B cell (primary cell): ENCODE data around the gene SLC4A8. TPM values are rescaled to one million over a fixed set of nuclear protein-coding genes. Genes with fewer than 3 reads are reported as not detected.

ENCODE experiments used
- ATAC-seq: fragments of 200-7000 bp; cut with Tn5 transposase; one replicate; pipeline ENCODE4 v1.10.0; 2021; ENCODE audit warnings: low read depth, mild to moderate bottlenecking, moderate number of reproducible peaks, moderate library complexity
- CTCF ChIA-PET: fragments of 350-600 bp; sonication (Branson Sonifier 250); formaldehyde crosslinking; loops from one replicate; lab custom pipeline; 2021; ENCODE audit warnings: antibody characterized with exemption, inconsistent platforms; lab: Charles Lee
- POLR2A ChIA-PET: fragments of 350-600 bp; sonication (Branson Sonifier 250); formaldehyde crosslinking; loops from one replicate; lab custom pipeline; 2021; ENCODE audit warnings: antibody characterized with exemption; lab: Charles Lee
- DNase-seq: peaks from one replicate; pipeline ENCODE4 v3.0.0; 2013
- H2AFZ ChIP-seq: 2 replicates; pipeline ENCODE4 v1.6.1; 2012; ENCODE audit warnings: mild to moderate bottlenecking, low read depth, low read length; ENCODE audit not compliant: insufficient read depth, poor library complexity, severe bottlenecking
- H3K27ac ChIP-seq, 2 donors: 1 replicate in 1 of 2; 2 replicates in 1 of 2; pipeline ENCODE4 v1.5.1; 2012 to 2013; ENCODE audit warnings: low read length in 2 of 2, mild to moderate bottlenecking in 2 of 2, moderate library complexity in 1 of 2
- H3K27me3 ChIP-seq, 4 experiments: fragments of 200-600 bp in 1 of 4; sonication (generic) in 1 of 4; replicated peaks in 1 of 4; 1 replicate in 2 of 4; 2 replicates in 2 of 4; pipeline versions ENCODE4 v1.6.1 to v1.7.0; 2013 to 2016; ENCODE audit warnings: low read length in 3 of 4, mild to moderate bottlenecking in 2 of 4, mixed read lengths in 1 of 4, moderate library complexity in 1 of 4; ENCODE audit not compliant: insufficient read depth in 4 of 4, control insufficient read depth in 3 of 4; ENCODE audit errors: control extremely low read depth in 1 of 4
- H3K36me3 ChIP-seq, 2 experiments: replicated peaks in 1 of 2; 1 replicate in 1 of 2; 2 replicates in 1 of 2; pipeline versions ENCODE4 v1.6.1 to v1.7.1; 2013; ENCODE audit warnings: low read length in 1 of 2; ENCODE audit not compliant: insufficient read depth in 2 of 2, control insufficient read depth in 1 of 2; ENCODE audit errors: control extremely low read depth in 1 of 2, extremely low read depth in 1 of 2
- H3K4me1 ChIP-seq, 2 donors: fragments of 200-600 bp in 1 of 2; sonication (generic) in 1 of 2; 1 replicate in 1 of 2; 2 replicates in 1 of 2; pipeline versions ENCODE4 v1.5.1 to v1.6.1; 2013 to 2017; ENCODE audit warnings: low read length in 2 of 2; ENCODE audit not compliant: control insufficient read depth in 2 of 2, insufficient read depth in 2 of 2
- H3K4me2 ChIP-seq: replicated peaks from 2 replicates; pipeline ENCODE3; 2012; ENCODE audit warnings: mild to moderate bottlenecking, low read depth, low read length; ENCODE audit not compliant: poor library complexity, severe bottlenecking
- H3K4me3 ChIP-seq, 5 experiments: fragments of 200-600 bp in 1 of 5; sonication (generic) in 1 of 5; 1 replicate in 3 of 5; 2 replicates in 2 of 5; pipeline versions ENCODE4 v1.5.1 to v1.7.0; 2011 to 2016; ENCODE audit warnings: low read length in 4 of 5, mild to moderate bottlenecking in 4 of 5, low read depth in 2 of 5, control low read depth in 1 of 5, moderate library complexity in 1 of 5; ENCODE audit not compliant: insufficient read depth in 1 of 5; ENCODE audit errors: control extremely low read depth in 1 of 5, extremely low read depth in 1 of 5
- H3K79me2 ChIP-seq: fragments of 200-600 bp; sonication (generic); one replicate; pipeline ENCODE4 v1.6.0; 2016; ENCODE audit warnings: low read length; ENCODE audit not compliant: control insufficient read depth, insufficient read depth
- H3K9ac ChIP-seq: fragments of 200-600 bp; sonication (generic); 2 replicates; pipeline ENCODE4 v1.6.1; 2017; ENCODE audit warnings: mild to moderate bottlenecking, low read length, moderate library complexity
- H3K9me3 ChIP-seq, 3 donors: one replicate each; pipeline versions ENCODE4 v1.6.1 to v1.7.1; 2013; ENCODE audit warnings: low read length in 2 of 3; ENCODE audit not compliant: control insufficient read depth in 2 of 3, insufficient read depth in 1 of 3; ENCODE audit errors: control extremely low read depth in 1 of 3
- H4K20me1 ChIP-seq: 2 replicates; pipeline ENCODE4 v1.6.0; 2012; ENCODE audit warnings: mild to moderate bottlenecking, low read length; ENCODE audit not compliant: insufficient read depth, control insufficient read depth, poor library complexity, severe bottlenecking
- H3K27ac Mint-ChIP-seq: one replicate; pipeline ENCODE4 v1.8.0; 2021; ENCODE audit warnings: mixed read lengths
- H3K27me3 Mint-ChIP-seq: one replicate; pipeline ENCODE4 v1.8.0; 2021; ENCODE audit warnings: mixed read lengths
- H3K4me1 Mint-ChIP-seq: one replicate; pipeline ENCODE4 v1.8.0; 2021; ENCODE audit warnings: mixed read lengths
- H3K4me3 Mint-ChIP-seq: one replicate; pipeline ENCODE4 v1.8.0; 2021; ENCODE audit warnings: mixed read lengths
- H3K9me3 Mint-ChIP-seq: one replicate; pipeline ENCODE4 v1.8.0; 2022; ENCODE audit warnings: mixed read lengths; ENCODE audit not compliant: insufficient read depth
- EZH2 ChIP-seq: IDR thresholded peaks from 2 replicates; pipeline ENCODE4 v1.6.1; 2012; ENCODE audit warnings: borderline replicate concordance, low read depth, mild to moderate bottlenecking, moderate library complexity, low read length; ENCODE audit not compliant: insufficient read depth, poor library complexity, severe bottlenecking
- WGBS: methylation state at CpG from one replicate; pipeline ENCODE4 v1.1.5; 2013; ENCODE audit warnings: missing lambda C conversion rate; ENCODE audit not compliant: insufficient coverage; 5-methylcytosine and 5-hydroxymethylcytosine counted together
- intact Hi-C: fragments of 100-400 bp; cut with micrococcal nuclease; formaldehyde crosslinking; loops from one replicate; pipeline ENCODE4 v1.10.0; 2022
- polyA plus RNA-seq: library from polyadenylated mRNA; depleted of rRNA; stranded (reverse); fragments of >200 nt; gene quantifications from 2 replicates; pipeline ENCODE4 v1.2.3, GENCODE V29; 2012
- total RNA-seq, 2 donors: library from RNA; stranded (reverse); fragments of 120-200 nt in 1 of 2; gene quantifications; 1 replicate in 1 of 2; 2 replicates in 1 of 2; pipeline versions ENCODE4 v1.2.3 to v1.2.4, GENCODE V29; 2013 to 2022
- TF ChIP-seq, protein P1 (sequence below): fragments of 200-600 bp; IDR thresholded peaks from one replicate; pipeline ENCODE4 v1.8.0; 2022; ENCODE audit warnings: antibody characterized with exemption, mild to moderate bottlenecking

Gene SLC4A8
- total and polyA plus RNA-seq, 2 donors (not counting 1 experiment from before 2014, with no cell fraction given) = 3.1 to 3.2 TPM

DNA sequence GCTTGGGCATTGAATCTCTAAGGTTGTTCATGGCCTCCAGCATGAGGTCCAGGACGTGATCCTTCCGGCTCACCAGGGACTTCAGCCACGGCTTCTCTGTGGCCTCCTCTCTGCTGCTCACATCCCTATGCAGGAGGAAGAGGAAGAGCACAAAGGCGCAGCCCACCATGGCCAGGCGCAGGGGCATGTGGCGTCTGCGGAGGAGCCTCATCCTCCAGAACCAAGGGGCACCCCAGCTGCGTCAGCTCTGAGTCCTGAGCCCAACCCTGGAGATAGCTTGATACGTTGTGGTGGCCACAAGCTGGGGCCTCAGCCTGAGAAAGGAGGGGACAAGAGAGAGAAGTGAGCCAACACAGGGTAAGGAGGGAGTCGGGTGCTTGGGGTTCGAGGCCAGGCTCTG, 45.1 kb upstream of the SLC4A8 start:
- Mint-ChIP-seq H3K4me3 (no peak overlapping the region), H3K4me1 (peaks cover 32% of the 10 kb centered on the region), H3K27me3 (no peaks in the 10 kb centered on the region), H3K27ac (no peak overlapping the region), H3K9me3 (no peaks in the 10 kb centered on the region)
- Histone ChIP-seq H4K20me1 (no peaks in the 10 kb centered on the region), H3K27ac (no peak overlapping the region), H3K4me3 (no peak overlapping the region), H2AFZ (no peak overlapping the region), H3K9ac (no peak overlapping the region), H3K79me2 (peaks cover 27% of the 10 kb centered on the region), H3K27me3 (no peaks in the 10 kb centered on the region), H3K36me3 (peaks cover 0 to 44% of the 10 kb centered on the region in 2 experiments), H3K4me1 (peaks cover 35 to 38% of the 10 kb centered on the region in 2 donors), H3K9me3 (no peaks in the 10 kb centered on the region), H3K4me2 (no peak overlapping the region)
- no peak for ATAC-seq
- no peak for DNase-seq
- CTCF ChIA-PET = no interaction called here
- 97% methylated on average over 8 of the region's 11 CpGs for WGBS
- intact Hi-C loops = no loop called here
- POLR2A ChIA-PET = no interaction called here
- TF ChIP-seq, protein P1, sequence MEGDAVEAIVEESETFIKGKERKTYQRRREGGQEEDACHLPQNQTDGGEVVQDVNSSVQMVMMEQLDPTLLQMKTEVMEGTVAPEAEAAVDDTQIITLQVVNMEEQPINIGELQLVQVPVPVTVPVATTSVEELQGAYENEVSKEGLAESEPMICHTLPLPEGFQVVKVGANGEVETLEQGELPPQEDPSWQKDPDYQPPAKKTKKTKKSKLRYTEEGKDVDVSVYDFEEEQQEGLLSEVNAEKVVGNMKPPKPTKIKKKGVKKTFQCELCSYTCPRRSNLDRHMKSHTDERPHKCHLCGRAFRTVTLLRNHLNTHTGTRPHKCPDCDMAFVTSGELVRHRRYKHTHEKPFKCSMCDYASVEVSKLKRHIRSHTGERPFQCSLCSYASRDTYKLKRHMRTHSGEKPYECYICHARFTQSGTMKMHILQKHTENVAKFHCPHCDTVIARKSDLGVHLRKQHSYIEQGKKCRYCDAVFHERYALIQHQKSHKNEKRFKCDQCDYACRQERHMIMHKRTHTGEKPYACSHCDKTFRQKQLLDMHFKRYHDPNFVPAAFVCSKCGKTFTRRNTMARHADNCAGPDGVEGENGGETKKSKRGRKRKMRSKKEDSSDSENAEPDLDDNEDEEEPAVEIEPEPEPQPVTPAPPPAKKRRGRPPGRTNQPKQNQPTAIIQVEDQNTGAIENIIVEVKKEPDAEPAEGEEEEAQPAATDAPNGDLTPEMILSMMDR = no peak
- TF ChIP-seq EZH2 = no peak

DNA sequence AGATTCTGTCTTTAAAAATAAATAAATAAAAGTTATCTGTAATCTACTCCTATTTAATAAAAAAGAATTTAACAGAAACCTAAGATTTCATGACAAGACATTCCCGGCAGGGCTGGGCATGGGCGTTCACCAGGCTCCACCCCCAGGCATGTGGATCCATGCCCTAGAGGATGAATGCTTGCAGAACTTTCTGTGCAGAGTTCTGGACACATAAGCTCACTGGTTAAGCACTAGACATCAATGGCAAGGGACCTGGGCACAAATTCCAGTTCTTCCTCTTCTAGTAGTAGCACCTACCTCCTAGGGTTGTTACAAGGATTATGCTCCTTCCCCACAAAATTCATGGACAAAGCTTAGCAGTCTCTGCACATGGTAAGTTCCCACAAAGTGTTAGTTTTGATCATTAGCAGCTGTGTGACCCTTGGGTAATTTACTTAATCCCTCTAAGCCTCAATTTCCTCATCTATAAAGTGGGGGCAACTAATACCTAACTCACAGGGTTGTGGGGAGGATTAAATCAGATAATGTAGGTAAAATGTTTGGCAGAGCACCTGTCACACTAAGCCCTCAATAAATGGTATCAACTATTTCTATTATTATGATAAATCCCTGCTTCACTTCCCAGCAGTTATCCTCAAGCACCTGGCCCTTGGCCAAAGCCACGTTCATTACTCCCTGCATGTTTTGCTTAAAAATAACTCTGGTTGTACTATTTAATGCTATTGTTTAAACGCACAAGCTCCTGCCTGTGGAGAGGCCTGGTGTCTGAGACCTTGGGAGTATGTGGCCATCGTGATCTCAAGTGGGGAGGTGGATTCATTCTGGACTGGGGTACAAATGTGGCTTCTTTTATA, 43.2 kb upstream of the SLC4A8 start:
- H3K4me1 ChIP-seq = peaks cover 35 to 38% of the 10 kb centered on the region in 2 donors
- H3K4me3 ChIP-seq = no peak overlapping the region
- H3K27ac Mint-ChIP-seq = no peak overlapping the region
- CTCF ChIA-PET = interaction anchor here (1.1 kb wide), 1 partner anchor 13 kb away, joined by 4 read pairs; no protein-coding TSS in a partner anchor
- H3K4me2 ChIP-seq = peak overlapping the region; percentile 5
- no peaks in the 10 kb centered on the region for H3K27me3 Mint-ChIP-seq
- WGBS = 88% methylated on average over 3 of the region's 5 CpGs
- H2AFZ ChIP-seq = no peak overlapping the region
- H3K27ac ChIP-seq = no peak overlapping the region
- H3K4me1 Mint-ChIP-seq = peaks cover 33% of the 10 kb centered on the region
- no peaks in the 10 kb centered on the region for H3K27me3 ChIP-seq
- H3K36me3 ChIP-seq = peaks cover 0 to 42% of the 10 kb centered on the region in 2 experiments
- no peaks in the 10 kb centered on the region for H4K20me1 ChIP-seq
- TF ChIP-seq, protein P1 = no peak
- TF ChIP-seq EZH2 = no peak
- peaks cover 28% of the 10 kb centered on the region for H3K79me2 ChIP-seq
- DNase-seq (no peak), ATAC-seq (no peak)
- no peaks in the 10 kb centered on the region for H3K9me3 ChIP-seq
- POLR2A ChIA-PET = no interaction called here
- no peak overlapping the region for H3K4me3 Mint-ChIP-seq
- H3K9ac ChIP-seq = no peak overlapping the region
- H3K9me3 Mint-ChIP-seq = no peaks in the 10 kb centered on the region
- intact Hi-C loops = no loop called here
